Caco-2 (cell line): ENCODE results near the gene QRICH1. TPM values are rescaled to one million over a fixed set of nuclear protein-coding genes. Genes with fewer than 3 reads are reported as not detected.

ENCODE experiments used
- BruUV-seq: library from RNA; stranded (reverse); fragments of 400-500 nt; replicated peaks from 2 replicates; lab custom pipeline; 2021; lab: Mats Ljungman, UMichigan
- CTCF ChIA-PET: fragments of 300-600 bp; sonication (Branson Sonifier 250); formaldehyde crosslinking; loops from one replicate; lab custom pipeline; 2022; ENCODE audit warnings: antibody characterized with exemption; lab: Charles Lee
- POLR2A ChIA-PET: fragments of 300-600 bp; sonication (Branson Sonifier 250); formaldehyde crosslinking; loops from one replicate; lab custom pipeline; 2022; ENCODE audit warnings: antibody characterized with exemption; lab: Charles Lee
- DNase-seq, 2 experiments: peaks; one replicate each; pipeline versions ENCODE4 v3.0.0 to v3.0.0-alpha.2; 2020 to 2022
- H3K27me3 ChIP-seq: replicated peaks from 2 replicates; pipeline ENCODE4 v1.6.0; 2011; ENCODE audit warnings: low read length; ENCODE audit not compliant: control insufficient read depth, insufficient read depth
- H3K36me3 ChIP-seq: 2 replicates; pipeline ENCODE4 v1.5.1; 2011; ENCODE audit warnings: low read length; ENCODE audit not compliant: control insufficient read depth, insufficient read depth
- H3K4me1 ChIP-seq: fragments of 250-450 bp; sonication (Bioruptor Pico); 2 replicates; pipeline ENCODE4 v1.5.1; 2020; ENCODE audit warnings: mild to moderate bottlenecking
- H3K4me3 ChIP-seq: 2 replicates; pipeline ENCODE4 v1.5.1; 2011; ENCODE audit warnings: low read depth, mild to moderate bottlenecking, control low read depth, low read length
- H3K9me3 ChIP-seq: fragments of 250-450 bp; sonication (Bioruptor Pico); 2 replicates; pipeline ENCODE4 v1.5.1; 2020; ENCODE audit warnings: mild to moderate bottlenecking, moderate library complexity
- H3K27ac Mint-ChIP-seq: one replicate; pipeline ENCODE4 v1.8.0; 2022; ENCODE audit warnings: mixed read lengths; ENCODE audit not compliant: unreplicated experiment
- H3K27me3 Mint-ChIP-seq: one replicate; pipeline ENCODE4 v1.8.0; 2022; ENCODE audit warnings: mixed read lengths; ENCODE audit not compliant: insufficient read depth, unreplicated experiment
- H3K36me3 Mint-ChIP-seq: one replicate; pipeline ENCODE4 v1.8.0; 2022; ENCODE audit warnings: mild to moderate bottlenecking, mixed read lengths; ENCODE audit not compliant: insufficient read depth, unreplicated experiment
- H3K4me1 Mint-ChIP-seq: one replicate; pipeline ENCODE4 v1.8.0; 2022; ENCODE audit warnings: low read depth, mixed read lengths; ENCODE audit not compliant: unreplicated experiment
- H3K4me3 Mint-ChIP-seq: one replicate; pipeline ENCODE4 v1.8.0; 2022; ENCODE audit warnings: mild to moderate bottlenecking, moderate library complexity, mixed read lengths; ENCODE audit not compliant: unreplicated experiment
- H3K9me3 Mint-ChIP-seq: one replicate; pipeline ENCODE4 v1.8.0; 2022; ENCODE audit warnings: mixed read lengths; ENCODE audit not compliant: unreplicated experiment
- CTCF ChIP-seq, 2 experiments: fragments of 200-600 bp in 1 of 2; IDR thresholded peaks; 1 replicate in 1 of 2; 2 replicates in 1 of 2; pipeline versions ENCODE4 v1.5.1 to v1.8.0; 2011 to 2022; ENCODE audit warnings: antibody characterized with exemption in 1 of 2, control low read depth in 1 of 2, inconsistent platforms in 1 of 2, low read depth in 1 of 2, low read length in 1 of 2, mild to moderate bottlenecking in 1 of 2, moderate library complexity in 1 of 2; ENCODE audit not compliant: insufficient read depth in 1 of 2, severe bottlenecking in 1 of 2, unreplicated experiment in 1 of 2
- intact Hi-C: fragments of 100-400 bp; cut with micrococcal nuclease; formaldehyde crosslinking; loops from one replicate; pipeline ENCODE4 v1.10.0; 2022; ENCODE audit not compliant: unreplicated experiment
- total RNA-seq: library from RNA; stranded (reverse); gene quantifications from 2 replicates; pipeline ENCODE4 v1.2.3, GENCODE V29; 2022

QRICH1 gene
- total RNA-seq, 1 experiment from 2014 or later, result 119 TPM

- no peaks in the 10 kb centered on the region for H3K9me3 Mint-ChIP-seq
- intact Hi-C loops, result loop anchor here (1.0 kb wide), 2 partner anchors 10 to 16 kb away; partner anchors contain the start of genes QRICH1 and USP19
- TSS peak; percentile 63 for BruUV-seq
- DNase-seq, result no peak
- peak overlapping the region; percentile 96 for H3K4me3 Mint-ChIP-seq
- Histone ChIP-seq H3K4me3 (peak overlapping the region; percentile 80), H3K4me1 (no peaks in the 10 kb centered on the region; the same call in 1 of the 2 replicates), H3K36me3 (peaks cover 7% of the 10 kb centered on the region), H3K27me3 (no peaks in the 10 kb centered on the region), H3K9me3 (no peaks in the 10 kb centered on the region)
- H3K27me3 Mint-ChIP-seq, result no peaks in the 10 kb centered on the region
- POLR2A ChIA-PET, result interaction anchor here (0.6 to 1.0 kb wide), 3 partner anchors 10 to 97 kb away, joined by 3 to 8 read pairs (median 5); partner anchors contain the start of genes QRICH1 and WDR6
- H3K4me1 Mint-ChIP-seq, result peaks cover 7% of the 10 kb centered on the region
- peaks cover 66% of the 10 kb centered on the region for H3K36me3 Mint-ChIP-seq
- peak overlapping the region; percentile 98 for H3K27ac Mint-ChIP-seq
- CTCF ChIA-PET, result interaction anchor here (0.6 to 1.0 kb wide), 3 partner anchors 9 to 53 kb away, joined by 3 to 4 read pairs (median 4); no protein-coding TSS in a partner anchor
- no peak for TF ChIP-seq CTCF (IDR thresholded peaks at IDR 0.05; ENCODE audit: insufficient read depth in 1 of 2, low read depth in 1 of 2, low read length in 1 of 2, severe bottlenecking in 1 of 2, unreplicated experiment in 1 of 2)
Observed at GRCh38 chr3:49104052-49104426, 10.2 kb upstream of the QRICH1 start.

- POLR2A ChIA-PET, result interaction anchor here (0.5 kb wide), 1 partner anchor 263 kb away, joined by 4 read pairs; no protein-coding TSS in a partner anchor
- DNase-seq, result no peak
- H3K4me1 ChIP-seq, result no peaks in the 10 kb centered on the region; the same call in 1 of the 2 replicates
- CTCF ChIA-PET, result no interaction called here
- Mint-ChIP-seq H3K36me3 (peaks cover 72% of the 10 kb centered on the region), H3K4me1 (no peaks in the 10 kb centered on the region), H3K27ac (no peak overlapping the region), H3K9me3 (no peaks in the 10 kb centered on the region), H3K27me3 (no peaks in the 10 kb centered on the region), H3K4me3 (no peak overlapping the region)
- peaks cover 7% of the 10 kb centered on the region for H3K36me3 ChIP-seq
- no peaks in the 10 kb centered on the region for H3K27me3 ChIP-seq
- H3K9me3 ChIP-seq, result no peaks in the 10 kb centered on the region
- TF ChIP-seq CTCF (IDR thresholded peaks at IDR 0.05; ENCODE audit: insufficient read depth in 1 of 2, low read depth in 1 of 2, low read length in 1 of 2, severe bottlenecking in 1 of 2, unreplicated experiment in 1 of 2), result no peak
- no peak overlapping the region for H3K4me3 ChIP-seq
- BruUV-seq, result no TSS peak
- intact Hi-C loops, result no loop called here
Observed at GRCh38 chr3:49100046-49100615, 6.3 kb upstream of the QRICH1 start.

- Mint-ChIP-seq H3K27ac (no peak overlapping the region), H3K27me3 (no peaks in the 10 kb centered on the region), H3K9me3 (no peaks in the 10 kb centered on the region), H3K4me3 (no peak overlapping the region), H3K36me3 (peaks cover 71% of the 10 kb centered on the region), H3K4me1 (no peaks in the 10 kb centered on the region)
- TF ChIP-seq CTCF (IDR thresholded peaks at IDR 0.05; ENCODE audit: insufficient read depth in 1 of 2, low read depth in 1 of 2, low read length in 1 of 2, severe bottlenecking in 1 of 2, unreplicated experiment in 1 of 2), result no peak
- no TSS peak for BruUV-seq
- H3K36me3 ChIP-seq, result peaks cover 7% of the 10 kb centered on the region
- no peak overlapping the region for H3K4me3 ChIP-seq
- ChIA-PET CTCF (no interaction called here), POLR2A (no interaction called here)
- intact Hi-C loops, result no loop called here
- no peaks in the 10 kb centered on the region for H3K27me3 ChIP-seq
- no peak for DNase-seq
- H3K9me3 ChIP-seq, result no peaks in the 10 kb centered on the region
- H3K4me1 ChIP-seq, result peaks cover 4% of the 10 kb centered on the region
Observed at GRCh38 chr3:49098910-49099630, 5.2 kb upstream of the QRICH1 start.
